HepG2 (cell line): ENCODE measurements around the gene C1QTNF6. TPM values are rescaled to one million over a fixed set of nuclear protein-coding genes. Genes with fewer than 3 reads are reported as not detected.

Experiments
- AFF4 ChIP-seq: sonication (generic); formaldehyde crosslinking; IDR thresholded peaks from 2 replicates; pipeline ENCODE4 v1.4.0; 2020; ENCODE audit warnings: missing genetic modification reagents
- BORCS8-MEF2B ChIP-seq: sonication (generic); formaldehyde crosslinking; IDR thresholded peaks from 2 replicates; pipeline ENCODE4 v1.8.0; 2022; ENCODE audit warnings: mild to moderate bottlenecking, missing genetic modification reagents
- KLF16 ChIP-seq, 2 experiments: sonication (generic) in 1 of 2; formaldehyde crosslinking in 1 of 2; IDR thresholded peaks; 2 replicates each; pipeline versions ENCODE4 v1.6.1 to v1.8.0; 2016 to 2023; ENCODE audit warnings: missing genetic modification reagents in 2 of 2, missing compliant biosample characterization in 1 of 2
- YY1 ChIP-seq: IDR thresholded peaks from 2 replicates; pipeline ENCODE4 v1.6.1; 2011; ENCODE audit warnings: low read length, low read depth, moderate library complexity, mild to moderate bottlenecking; ENCODE audit not compliant: insufficient read depth, insufficient replicate concordance
- ZFP36 ChIP-seq: fragments of 150-350 bp; IDR thresholded peaks from 2 replicates; pipeline ENCODE4 v1.6.1; 2018; ENCODE audit warnings: borderline replicate concordance, low read length, low read depth; ENCODE audit not compliant: partially characterized antibody
- ZFP37 ChIP-seq: sonication (generic); formaldehyde crosslinking; IDR thresholded peaks from 2 replicates; pipeline ENCODE4 v1.4.0; 2020; ENCODE audit warnings: missing genetic modification reagents, borderline replicate concordance
- ZNF207 ChIP-seq: fragments of 450-650 bp; IDR thresholded peaks from 2 replicates; pipeline ENCODE4 v1.6.1; 2016; ENCODE audit warnings: antibody characterized with exemption, borderline replicate concordance
- ZNF350 ChIP-seq: sonication (generic); formaldehyde crosslinking; IDR thresholded peaks from 2 replicates; pipeline ENCODE4 v1.4.0; 2020; ENCODE audit warnings: mild to moderate bottlenecking, low read depth, missing genetic modification reagents, borderline replicate concordance
- ZNF383 ChIP-seq: sonication (generic); formaldehyde crosslinking; IDR thresholded peaks from 2 replicates; pipeline ENCODE4 v1.4.0; 2020; ENCODE audit warnings: missing genetic modification reagents, mild to moderate bottlenecking, borderline replicate concordance
- polyA plus RNA-seq, 8 experiments: library from polyadenylated mRNA; depleted of rRNA in 3 of 8; stranded (reverse) in 7 of 8; unstranded in 1 of 8; fragments of >200 nt; fragmentation: Illumina TruSeq in 4 of 8; extraction: Trizol in 4 of 8; gene quantifications; 2 replicates each; pipeline versions ENCODE4 v1.2.1 to v1.2.3, GENCODE V29; 2011 to 2016; ENCODE audit warnings: low read depth in 4 of 8, missing spikeins in 1 of 8, mixed read lengths in 1 of 8; ENCODE audit not compliant: insufficient read depth in 1 of 8
- total RNA-seq, 5 experiments: library from RNA; depleted of rRNA; stranded (reverse); fragments of >200 nt; fragmentation: Illumina TruSeq; extraction: Trizol; gene quantifications; 2 replicates each; pipeline ENCODE4 v1.2.3, GENCODE V29; 2016; ENCODE audit warnings: low read depth in 1 of 5
- TF ChIP-seq, protein P1 (sequence below): sonication (generic); formaldehyde crosslinking; IDR thresholded peaks from 2 replicates; pipeline ENCODE4 v1.4.0; 2020; ENCODE audit warnings: missing genetic modification reagents
- TF ChIP-seq, protein P2 (sequence below), 2 experiments: sonication (generic) in 1 of 2; formaldehyde crosslinking in 1 of 2; IDR thresholded peaks; 2 replicates each; pipeline versions ENCODE4 v1.6.1 to v1.9.0; 2014 to 2022; ENCODE audit warnings: antibody characterized with exemption in 1 of 2, borderline replicate concordance in 1 of 2, inconsistent platforms in 1 of 2, low read depth in 1 of 2, missing genetic modification reagents in 1 of 2
- TF ChIP-seq, protein P3 (sequence below): IDR thresholded peaks from 2 replicates; pipeline ENCODE4 v1.4.0; 2020; ENCODE audit warnings: mild to moderate bottlenecking, missing genetic modification reagents

C1QTNF6 gene
- total and polyA plus RNA-seq, 2 of the 13 experiments (the other 11 are each of a cell fraction or from before 2014, with no cell fraction given): 2.7 to 6.9 TPM

- TF ChIP-seq ZFP37 (no peak), BORCS8-MEF2B (CRISPR knock-in tag) (0 out of 2 replicates have a peak, but pooled peaks have one; percentile 29), KLF16 (CRISPR knock-in tag; IDR thresholded peaks at IDR 0.05) (no peak), ZNF350 (peak; percentile 20; the same call in 1 of the 2 replicates), ZFP36 (no peak), ZNF207 (no peak), YY1 (peak; percentile 36), AFF4 (CRISPR knock-in tag) (no peak), ZNF383 (no peak)
- TF ChIP-seq, protein P1, sequence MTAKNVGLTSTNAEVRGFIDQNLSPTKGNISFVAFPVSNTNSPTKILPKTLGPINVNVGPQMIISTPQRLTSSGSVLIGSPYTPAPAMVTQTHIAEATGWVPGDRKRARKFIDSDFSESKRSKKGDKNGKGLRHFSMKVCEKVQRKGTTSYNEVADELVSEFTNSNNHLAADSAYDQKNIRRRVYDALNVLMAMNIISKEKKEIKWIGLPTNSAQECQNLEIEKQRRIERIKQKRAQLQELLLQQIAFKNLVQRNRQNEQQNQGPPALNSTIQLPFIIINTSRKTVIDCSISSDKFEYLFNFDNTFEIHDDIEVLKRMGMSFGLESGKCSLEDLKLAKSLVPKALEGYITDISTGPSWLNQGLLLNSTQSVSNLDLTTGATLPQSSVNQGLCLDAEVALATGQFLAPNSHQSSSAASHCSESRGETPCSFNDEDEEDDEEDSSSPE: no peak
- TF ChIP-seq, protein P2, sequence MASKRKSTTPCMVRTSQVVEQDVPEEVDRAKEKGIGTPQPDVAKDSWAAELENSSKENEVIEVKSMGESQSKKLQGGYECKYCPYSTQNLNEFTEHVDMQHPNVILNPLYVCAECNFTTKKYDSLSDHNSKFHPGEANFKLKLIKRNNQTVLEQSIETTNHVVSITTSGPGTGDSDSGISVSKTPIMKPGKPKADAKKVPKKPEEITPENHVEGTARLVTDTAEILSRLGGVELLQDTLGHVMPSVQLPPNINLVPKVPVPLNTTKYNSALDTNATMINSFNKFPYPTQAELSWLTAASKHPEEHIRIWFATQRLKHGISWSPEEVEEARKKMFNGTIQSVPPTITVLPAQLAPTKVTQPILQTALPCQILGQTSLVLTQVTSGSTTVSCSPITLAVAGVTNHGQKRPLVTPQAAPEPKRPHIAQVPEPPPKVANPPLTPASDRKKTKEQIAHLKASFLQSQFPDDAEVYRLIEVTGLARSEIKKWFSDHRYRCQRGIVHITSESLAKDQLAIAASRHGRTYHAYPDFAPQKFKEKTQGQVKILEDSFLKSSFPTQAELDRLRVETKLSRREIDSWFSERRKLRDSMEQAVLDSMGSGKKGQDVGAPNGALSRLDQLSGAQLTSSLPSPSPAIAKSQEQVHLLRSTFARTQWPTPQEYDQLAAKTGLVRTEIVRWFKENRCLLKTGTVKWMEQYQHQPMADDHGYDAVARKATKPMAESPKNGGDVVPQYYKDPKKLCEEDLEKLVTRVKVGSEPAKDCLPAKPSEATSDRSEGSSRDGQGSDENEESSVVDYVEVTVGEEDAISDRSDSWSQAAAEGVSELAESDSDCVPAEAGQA (IDR thresholded peaks at IDR 0.05; ENCODE audit: low read depth): no peak
- TF ChIP-seq, protein P2 (CRISPR knock-in tag; IDR thresholded peaks at IDR 0.05; ENCODE audit: borderline replicate concordance): no peak
- TF ChIP-seq, protein P3, sequence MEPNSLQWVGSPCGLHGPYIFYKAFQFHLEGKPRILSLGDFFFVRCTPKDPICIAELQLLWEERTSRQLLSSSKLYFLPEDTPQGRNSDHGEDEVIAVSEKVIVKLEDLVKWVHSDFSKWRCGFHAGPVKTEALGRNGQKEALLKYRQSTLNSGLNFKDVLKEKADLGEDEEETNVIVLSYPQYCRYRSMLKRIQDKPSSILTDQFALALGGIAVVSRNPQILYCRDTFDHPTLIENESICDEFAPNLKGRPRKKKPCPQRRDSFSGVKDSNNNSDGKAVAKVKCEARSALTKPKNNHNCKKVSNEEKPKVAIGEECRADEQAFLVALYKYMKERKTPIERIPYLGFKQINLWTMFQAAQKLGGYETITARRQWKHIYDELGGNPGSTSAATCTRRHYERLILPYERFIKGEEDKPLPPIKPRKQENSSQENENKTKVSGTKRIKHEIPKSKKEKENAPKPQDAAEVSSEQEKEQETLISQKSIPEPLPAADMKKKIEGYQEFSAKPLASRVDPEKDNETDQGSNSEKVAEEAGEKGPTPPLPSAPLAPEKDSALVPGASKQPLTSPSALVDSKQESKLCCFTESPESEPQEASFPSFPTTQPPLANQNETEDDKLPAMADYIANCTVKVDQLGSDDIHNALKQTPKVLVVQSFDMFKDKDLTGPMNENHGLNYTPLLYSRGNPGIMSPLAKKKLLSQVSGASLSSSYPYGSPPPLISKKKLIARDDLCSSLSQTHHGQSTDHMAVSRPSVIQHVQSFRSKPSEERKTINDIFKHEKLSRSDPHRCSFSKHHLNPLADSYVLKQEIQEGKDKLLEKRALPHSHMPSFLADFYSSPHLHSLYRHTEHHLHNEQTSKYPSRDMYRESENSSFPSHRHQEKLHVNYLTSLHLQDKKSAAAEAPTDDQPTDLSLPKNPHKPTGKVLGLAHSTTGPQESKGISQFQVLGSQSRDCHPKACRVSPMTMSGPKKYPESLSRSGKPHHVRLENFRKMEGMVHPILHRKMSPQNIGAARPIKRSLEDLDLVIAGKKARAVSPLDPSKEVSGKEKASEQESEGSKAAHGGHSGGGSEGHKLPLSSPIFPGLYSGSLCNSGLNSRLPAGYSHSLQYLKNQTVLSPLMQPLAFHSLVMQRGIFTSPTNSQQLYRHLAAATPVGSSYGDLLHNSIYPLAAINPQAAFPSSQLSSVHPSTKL (CRISPR knock-in tag): no peak
Observed at GRCh38 chr22:37166675-37167066, 21.4 kb downstream of the C1QTNF6 start (continued).
